GM18861 (cell line): ENCODE data around the gene EML3.

Source experiments
- ATAC-seq: cut with Tn5 transposase; IDR thresholded peaks from one replicate; pipeline ENCODE4 v1.9.1; 2021; ENCODE audit not compliant: unreplicated experiment

The EML3 gene

GRCh38 chr11:62553839-62554361, 58.7 kb downstream of the EML3 start:
- ATAC-seq: no peak

- no peak for ATAC-seq
Observed at GRCh38 chr11:62553080-62553838, 59.3 kb downstream of the EML3 start.

- ATAC-seq: no peak
Observed at GRCh38 chr11:62552485-62553079, 60.0 kb downstream of the EML3 start.
